Measurements from ENCODE around the gene SFRP2. TPM values are rescaled to one million over a fixed set of nuclear protein-coding genes. Genes with fewer than 3 reads are reported as not detected.

Gene SFRP2
- total and polyA plus RNA-seq, 2 of the 4 experiments (the other 2 are of a cell fraction): not detected

DNA sequence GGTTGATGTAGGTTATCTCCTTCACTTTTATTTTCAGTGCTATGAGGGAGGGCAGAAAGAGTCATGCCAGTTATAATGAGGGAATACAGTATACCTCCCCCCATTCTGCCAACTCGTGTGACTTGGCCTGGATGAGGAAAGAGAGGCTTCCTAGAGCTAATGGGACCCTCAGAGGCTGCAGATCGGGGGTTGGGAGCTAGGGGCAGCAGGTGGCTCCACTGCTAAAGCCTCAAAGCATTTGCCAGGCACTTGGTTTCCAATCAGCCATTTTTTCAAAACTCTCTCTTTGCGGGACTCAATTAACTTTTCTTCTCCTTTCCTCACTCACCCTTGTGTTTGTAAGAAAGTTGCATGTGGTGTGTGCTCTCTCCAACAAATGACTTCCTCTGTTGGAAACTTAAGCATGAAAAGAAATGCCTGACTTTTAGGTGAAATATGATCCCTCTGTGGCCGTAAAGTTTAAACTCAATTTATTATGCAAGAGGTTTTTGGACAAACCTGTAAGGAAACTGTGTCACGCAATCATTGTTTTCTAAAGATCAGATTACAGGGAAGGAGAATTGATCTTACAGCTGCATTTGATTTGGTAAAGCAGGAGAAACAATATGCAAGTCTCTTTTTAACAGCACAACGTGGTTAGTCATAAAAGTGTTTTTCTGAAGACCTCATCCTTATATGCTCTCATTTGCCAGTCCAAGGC, 7.0 kb downstream of the SFRP2 start:
- Histone ChIP-seq H4K91ac (ENCODE audit: insufficient read depth, low read depth, low read length) (no peak overlapping the region), H3K9me3 (ENCODE audit: control insufficient read depth, insufficient read depth, low read length) (no peaks in the 10 kb centered on the region), H3K79me1 (ENCODE audit: low read depth in 1 of 2, low read length in 2 of 2) (no peaks in the 10 kb centered on the region), H3K4me2 (ENCODE audit: low read depth, low read length) (no peak overlapping the region), H4K5ac (ENCODE audit: low read depth, low read length) (no peak overlapping the region), H3K14ac (replicated peaks; ENCODE audit: low read depth, low read length) (no peak overlapping the region), H3K27me3 (ENCODE audit: control insufficient read depth, insufficient read depth, low read length) (peaks cover 7% of the 10 kb centered on the region), H3K18ac (ENCODE audit: low read depth, low read length) (no peak overlapping the region), H2AFZ (replicated peaks; ENCODE audit: low read length, poor library complexity) (no peak overlapping the region), H3K9ac (ENCODE audit: low read depth, low read length) (no peak overlapping the region), H3K4ac (ENCODE audit: low read depth, low read length) (no peak overlapping the region), H4K8ac (ENCODE audit: low read depth in 2 of 2, low read length in 2 of 2) (no peak overlapping the region), H3K56ac (ENCODE audit: extremely low read depth, insufficient read depth, low read length) (no peak overlapping the region), H3K36me3 (ENCODE audit: control insufficient read depth, insufficient read depth, low read length) (no peaks in the 10 kb centered on the region), H2AK9ac (replicated peaks; ENCODE audit: low read depth, low read length, poor library complexity) (no peak overlapping the region), H2BK120ac (ENCODE audit: low read depth, low read length) (no peak overlapping the region), H3K4me1 (ENCODE audit: control insufficient read depth, insufficient read depth, low read length) (no peaks in the 10 kb centered on the region), H2BK20ac (ENCODE audit: low read depth, low read length) (no peak overlapping the region), H3K9me1 (ENCODE audit: insufficient read depth, low read length) (no peaks in the 10 kb centered on the region), H2BK5ac (ENCODE audit: low read depth, low read length, poor library complexity, severe bottlenecking) (no peak overlapping the region), H2BK15ac (ENCODE audit: low read depth, low read length) (no peak overlapping the region), H2AK5ac (ENCODE audit: low read depth, low read length) (no peak overlapping the region), H3K27ac (ENCODE audit: insufficient read depth, low read length) (no peak overlapping the region), H3K23ac (ENCODE audit: low read depth, low read length) (no peak overlapping the region), H4K20me1 (ENCODE audit: insufficient read depth, low read length) (no peaks in the 10 kb centered on the region), H3K4me3 (ENCODE audit: insufficient read depth, low read depth, low read length) (no peak overlapping the region)
- POLR2A ChIA-PET (ENCODE audit: unreplicated experiment): interaction anchor here (0.5 kb wide), 1 partner anchor 1680 kb away, joined by 10 read pairs; no protein-coding TSS in a partner anchor
- TF ChIP-seq NFE2L2 (IDR thresholded peaks at IDR 0.05; ENCODE audit: low read depth, low read length): no peak
- no peak for TF ChIP-seq RFX5 (IDR thresholded peaks at IDR 0.05; ENCODE audit: low read depth, low read length)
- no peak for TF ChIP-seq MAFK (IDR thresholded peaks at IDR 0.05; ENCODE audit: low read depth, low read length)
- TF ChIP-seq CHD1 (IDR thresholded peaks at IDR 0.05; ENCODE audit: low read depth, low read length): no peak
- TF ChIP-seq RCOR1 (IDR thresholded peaks at IDR 0.05; ENCODE audit: insufficient replicate concordance, low read length): no peak
- intact Hi-C loops (cut with micrococcal nuclease): loop anchor here (10.0 kb wide), 1 partner anchor 723 kb away; no protein-coding TSS in a partner anchor
- in situ Hi-C loops (cut with MboI; ENCODE audit: low sequenced_read_pairs): no loop called here
- DNase-seq: peak; percentile 16
- ATAC-seq (ENCODE audit: low read depth): no peak
- CTCF ChIA-PET: no interaction called here
- dilution Hi-C loops (cut with HindIII; ENCODE audit: low sequenced_read_pairs, unreplicated experiment): no loop called here
- no TSS peak for BruUV-seq (replicated peaks)
- WGBS, 2 experiments (ENCODE audit: extremely low coverage in 2 of 2, insufficient read length in 1 of 2): no CpG with 5 or more reads among the region's 6 CpGs
